Raji (cell line): ENCODE data around the gene SERPINF2.

Experiments
- POLR2A ChIP-seq: IDR thresholded peaks from 2 replicates; pipeline ENCODE4 v1.6.1; 2011; ENCODE audit warnings: low read depth, low read length, control low read depth; ENCODE audit not compliant: insufficient read depth

Gene SERPINF2

DNA sequence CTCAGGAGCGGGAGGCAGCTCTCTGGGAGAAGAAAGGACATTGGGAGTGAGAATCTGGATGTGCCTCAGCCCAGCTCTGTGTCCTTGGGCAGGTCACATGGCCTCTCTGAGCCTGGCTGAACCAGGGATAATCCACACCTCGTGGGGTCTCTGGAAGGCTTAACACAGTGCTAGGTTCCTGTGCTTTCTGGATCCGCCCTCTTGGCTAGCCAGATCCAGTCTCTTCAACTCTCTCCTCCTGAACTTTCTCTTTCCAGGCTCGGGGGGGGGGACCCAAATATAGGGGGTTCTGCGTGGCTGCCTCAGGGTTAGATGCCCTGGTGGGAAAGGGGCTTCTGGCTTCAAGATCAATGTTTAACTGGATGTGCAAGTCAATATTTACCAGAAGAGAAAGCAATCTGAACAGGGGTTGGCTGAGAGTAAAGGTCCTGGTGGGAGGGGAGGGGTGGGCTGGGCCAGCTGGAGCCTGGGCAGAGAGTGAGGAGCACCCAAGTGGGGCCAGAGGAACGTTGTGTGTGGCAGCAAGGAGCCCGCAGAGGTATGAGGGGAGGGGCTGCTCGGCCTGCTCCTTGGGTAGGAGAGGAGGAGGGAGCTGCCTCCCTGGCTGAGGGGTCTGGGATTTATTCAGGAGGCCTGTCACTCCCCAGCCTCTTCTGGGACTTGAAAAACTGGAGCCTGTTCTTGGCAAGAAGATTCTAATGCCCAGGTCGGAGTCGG lies at the start of gene SERPINF2:
Gene SERPINF2 (plus strand): TSS at position 501 of the 717 bp plus-strand sequence. CDS start 2,125 bp downstream, outside the sequence.
- no peak for TF ChIP-seq POLR2A

DNA sequence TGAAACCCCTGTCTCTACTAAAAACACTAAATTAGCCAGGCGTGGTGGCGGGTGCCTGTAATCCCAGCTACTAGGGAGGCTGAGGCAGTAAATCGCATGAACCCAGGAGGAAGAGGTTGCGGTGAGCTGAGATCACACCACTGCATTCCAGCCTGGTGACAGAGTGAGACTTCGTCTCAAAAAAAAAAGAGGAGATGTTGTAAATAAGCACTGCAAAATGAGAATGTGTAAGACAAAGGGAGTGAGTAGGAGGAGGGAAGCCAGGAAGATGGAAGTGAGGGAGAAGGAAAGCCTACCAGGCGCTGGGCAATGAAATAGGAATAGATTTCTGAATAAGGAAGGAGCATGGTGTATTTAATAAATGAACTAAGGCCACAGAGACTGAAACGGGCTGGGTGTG lies 49.3 kb upstream of the SERPINF2 start:
- TF ChIP-seq POLR2A = no peak

- no peak for TF ChIP-seq POLR2A
These were observed 47.3 kb upstream of the SERPINF2 start for GRCh38 chr17:1695365-1695764.

DNA sequence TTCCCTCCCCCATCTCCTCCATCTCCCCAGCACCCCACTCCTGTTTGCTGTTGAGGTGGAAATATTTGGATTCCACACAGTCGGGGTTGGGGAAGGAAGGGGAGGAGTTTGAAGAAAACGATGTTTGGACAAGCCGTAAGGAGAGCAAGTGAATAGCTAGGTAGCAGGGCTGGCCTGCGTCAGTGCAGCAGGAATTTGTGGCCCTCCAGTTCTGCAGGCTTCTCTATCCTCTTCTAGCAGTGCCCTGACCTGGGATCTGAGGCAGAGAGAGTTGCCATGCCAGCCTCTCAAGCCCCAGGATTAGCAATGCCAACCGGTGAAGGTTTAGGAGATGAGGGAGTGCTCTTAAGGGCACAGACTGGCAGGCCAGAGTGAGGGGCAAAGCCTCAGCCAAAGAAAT lies 45.0 kb upstream of the SERPINF2 start:
- TF ChIP-seq POLR2A = no peak

DNA sequence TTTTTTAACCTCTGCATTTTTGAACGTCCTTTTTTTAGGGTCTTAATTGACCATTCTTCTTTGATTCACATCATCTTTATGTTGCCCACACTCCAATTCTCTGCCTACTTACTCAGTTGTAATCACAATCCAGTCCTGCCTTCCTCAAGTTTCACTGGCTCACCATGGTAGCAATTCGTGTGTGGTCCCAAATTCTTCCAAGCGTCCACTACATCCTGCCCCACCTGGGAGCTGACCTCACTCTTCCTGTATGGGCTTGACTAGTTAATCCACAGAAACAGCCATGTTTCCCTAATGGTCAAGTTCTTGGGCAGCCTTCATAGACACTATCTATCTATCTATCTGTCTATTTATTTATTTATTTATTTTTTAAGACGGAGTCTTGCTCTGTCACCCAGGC lies 39.6 kb upstream of the SERPINF2 start:
- no peak for TF ChIP-seq POLR2A

GRCh38 chr17:1705004-1705403 lies 37.7 kb upstream of the SERPINF2 start:
- TF ChIP-seq POLR2A = no peak

DNA sequence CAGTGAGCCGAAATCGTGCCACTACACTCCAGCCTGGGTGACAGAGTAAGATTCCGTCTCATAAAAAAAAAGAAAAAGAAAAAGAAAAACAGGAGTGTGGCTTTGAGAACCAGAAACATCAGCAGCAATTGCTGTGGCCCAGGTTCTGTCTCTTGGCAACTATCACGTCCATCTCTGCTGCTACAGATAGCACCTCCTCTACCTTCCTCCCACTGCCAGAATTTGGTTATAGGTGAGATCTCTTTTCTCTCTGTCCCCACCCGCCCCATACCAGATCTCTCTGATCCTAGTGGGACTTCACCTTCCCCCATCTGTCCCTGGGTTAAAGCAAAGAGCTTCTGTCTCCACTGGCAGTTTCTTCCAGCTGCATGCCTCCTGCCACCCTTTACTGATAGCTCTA lies 35.6 kb upstream of the SERPINF2 start:
- no peak for TF ChIP-seq POLR2A

DNA sequence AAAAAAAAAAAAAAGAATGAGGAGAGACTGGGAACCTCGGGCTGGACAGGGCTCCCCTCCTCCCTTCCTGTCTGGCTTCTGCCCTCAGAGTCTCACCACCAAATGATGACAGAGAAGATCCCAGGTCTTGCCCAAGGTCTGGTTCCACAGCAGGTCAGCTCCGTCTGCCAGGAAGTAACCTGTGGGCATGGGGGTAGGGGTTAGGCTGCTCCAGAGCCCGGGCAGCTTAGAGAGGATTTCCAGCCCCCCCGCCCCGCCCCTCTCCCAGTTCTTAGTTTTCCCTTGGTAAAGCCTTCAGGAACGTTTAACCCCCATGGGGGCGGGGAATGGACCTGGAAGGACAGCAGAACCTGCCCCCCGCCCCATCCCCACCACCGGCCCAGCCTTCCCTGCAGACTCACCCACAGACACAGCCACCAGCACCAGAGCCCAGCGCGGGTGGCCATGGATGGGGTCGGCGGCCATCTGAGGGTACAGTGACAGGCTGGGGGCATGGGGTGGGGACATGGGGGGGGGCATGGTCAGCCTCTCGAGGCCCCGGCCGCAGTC lies 33.2 kb upstream of the SERPINF2 start:
- TF ChIP-seq POLR2A = no peak

- no peak for TF ChIP-seq POLR2A
These were observed 32.5 kb upstream of the SERPINF2 start, which contains the start of gene TLCD2 for GRCh38 chr17:1709971-1710806. TLCD2 (minus strand) TSS chr17:1710377; CDS start chr17:1710242, 135 bp downstream.

GRCh38 chr17:1710807-1711553 lies 31.7 kb upstream of the SERPINF2 start:
- TF ChIP-seq POLR2A = no peak

DNA sequence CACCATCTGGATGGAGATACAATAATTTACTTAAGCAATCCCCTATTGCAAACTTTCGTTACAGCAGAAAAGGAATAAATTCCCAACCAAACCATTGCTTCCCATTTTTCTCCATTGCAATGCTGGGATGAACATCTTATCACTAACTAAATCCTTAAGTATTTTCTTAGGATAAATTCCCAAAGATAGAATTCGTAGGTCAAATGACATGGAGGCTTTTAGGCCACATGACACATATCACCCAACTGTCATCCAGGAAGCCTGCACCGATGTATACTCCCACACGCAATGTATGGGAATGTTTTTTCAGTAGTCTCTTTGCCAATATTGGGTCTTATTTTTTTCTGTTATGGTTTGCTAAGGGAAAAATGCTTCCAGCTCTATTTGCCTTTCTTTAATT lies 30.9 kb upstream of the SERPINF2 start:
- TF ChIP-seq POLR2A = no peak

GRCh38 chr17:1712271-1712670 lies 30.4 kb upstream of the SERPINF2 start:
- no peak for TF ChIP-seq POLR2A

DNA sequence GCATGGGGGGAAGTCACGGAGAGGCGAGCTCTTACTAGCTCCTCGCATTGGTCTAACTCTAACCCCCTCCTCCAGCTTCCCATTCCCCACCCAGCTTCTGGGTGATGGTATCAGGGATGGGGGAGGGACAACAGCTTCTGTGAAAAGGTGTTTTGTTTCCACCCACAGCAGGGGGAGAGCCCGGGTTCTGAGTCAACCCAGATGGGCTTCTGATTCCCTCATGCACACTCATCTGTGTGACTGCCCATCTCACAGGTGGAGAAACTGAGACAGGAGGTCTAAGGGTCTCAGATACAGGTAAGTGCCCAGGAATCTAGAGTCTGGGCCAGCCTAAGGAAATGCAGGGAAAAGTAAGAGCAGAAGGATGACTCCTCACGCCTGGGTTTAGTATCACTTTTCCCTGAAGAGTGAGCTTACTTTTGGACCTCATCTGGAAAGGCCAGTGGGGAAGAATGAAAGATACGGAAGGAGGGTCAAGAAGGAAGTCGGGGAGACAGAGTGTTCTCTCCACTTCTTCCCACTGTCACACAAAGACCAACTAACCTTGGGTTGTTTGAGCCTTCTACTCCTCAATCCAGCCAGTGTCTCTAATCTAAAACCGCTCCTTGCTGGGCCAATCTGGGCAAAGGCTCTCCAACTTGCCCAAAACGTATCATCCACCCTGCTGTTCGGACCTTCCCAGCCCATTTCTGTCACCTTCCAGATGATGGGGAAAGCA lies 29.4 kb upstream of the SERPINF2 start:
- TF ChIP-seq POLR2A = no peak

DNA sequence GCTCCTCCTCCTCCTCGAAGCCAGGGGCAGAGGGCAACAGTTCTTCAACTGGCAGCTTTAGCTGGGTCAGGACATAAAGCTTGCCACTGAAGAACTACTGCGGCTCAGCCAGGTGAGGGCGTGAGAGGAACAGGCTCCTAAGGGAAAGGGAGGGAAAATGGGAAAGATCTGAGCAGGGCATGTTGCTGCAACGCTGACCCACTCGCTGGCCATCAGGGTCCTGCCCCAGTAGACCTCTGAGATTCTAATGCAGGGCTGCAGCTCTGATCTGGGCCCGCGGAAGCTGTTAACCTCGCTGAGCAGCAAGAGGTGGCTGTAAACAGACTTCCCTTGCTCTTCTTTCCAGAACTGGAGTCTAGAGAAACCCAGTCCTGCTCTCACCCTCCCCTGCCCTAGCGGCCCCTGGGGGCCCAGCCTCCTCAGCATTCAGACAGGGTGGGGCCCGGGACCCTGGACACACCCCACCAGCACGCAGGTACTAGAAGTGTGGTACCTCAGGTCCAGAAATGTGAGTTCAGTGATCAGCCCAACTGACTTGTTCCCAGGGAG lies 28.7 kb upstream of the SERPINF2 start:
- no peak for TF ChIP-seq POLR2A
